ENCODE results near the gene SLC46A3. TPM values are rescaled to one million over a fixed set of nuclear protein-coding genes. Genes with fewer than 3 reads are reported as not detected.

Gene SLC46A3
- total and polyA plus RNA-seq, 8 donors, result 1.2 to 14.5 (median 1.7) TPM

DNA sequence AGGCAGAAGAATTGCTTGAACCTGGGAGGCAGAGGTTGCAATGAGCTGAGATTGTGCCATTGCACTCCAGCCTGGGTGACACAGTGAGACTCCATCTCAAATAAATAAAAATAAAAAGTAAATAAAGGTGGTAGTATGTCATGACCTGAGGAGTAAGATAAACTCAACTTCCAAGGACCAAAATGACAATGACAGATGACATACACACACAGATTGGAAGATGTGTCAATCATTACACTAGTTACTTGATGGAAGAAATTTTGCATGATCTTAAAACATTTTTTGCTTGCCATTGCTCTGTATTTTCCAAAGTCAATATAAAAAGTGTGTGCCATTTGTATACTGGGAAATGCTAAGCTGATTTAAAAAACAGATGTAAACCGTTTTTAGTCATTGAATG, 4.1 kb downstream of the SLC46A3 start:
- ATAC-seq (no peak), DNase-seq (no peak)
- no peaks in the 10 kb centered on the region for H3K36me3 ChIP-seq
- H3K9me3 ChIP-seq, result no peaks in the 10 kb centered on the region
- peaks cover 0 to 30% of the 10 kb centered on the region in 2 donors for H3K4me1 ChIP-seq
- no peak overlapping the region for H3K4me3 ChIP-seq
- no peak overlapping the region for H3K27ac ChIP-seq
- H3K27me3 ChIP-seq, result no peaks in the 10 kb centered on the region
- intact Hi-C loops (cut with DNase I), result no loop called here
- TF ChIP-seq, protein P1, sequence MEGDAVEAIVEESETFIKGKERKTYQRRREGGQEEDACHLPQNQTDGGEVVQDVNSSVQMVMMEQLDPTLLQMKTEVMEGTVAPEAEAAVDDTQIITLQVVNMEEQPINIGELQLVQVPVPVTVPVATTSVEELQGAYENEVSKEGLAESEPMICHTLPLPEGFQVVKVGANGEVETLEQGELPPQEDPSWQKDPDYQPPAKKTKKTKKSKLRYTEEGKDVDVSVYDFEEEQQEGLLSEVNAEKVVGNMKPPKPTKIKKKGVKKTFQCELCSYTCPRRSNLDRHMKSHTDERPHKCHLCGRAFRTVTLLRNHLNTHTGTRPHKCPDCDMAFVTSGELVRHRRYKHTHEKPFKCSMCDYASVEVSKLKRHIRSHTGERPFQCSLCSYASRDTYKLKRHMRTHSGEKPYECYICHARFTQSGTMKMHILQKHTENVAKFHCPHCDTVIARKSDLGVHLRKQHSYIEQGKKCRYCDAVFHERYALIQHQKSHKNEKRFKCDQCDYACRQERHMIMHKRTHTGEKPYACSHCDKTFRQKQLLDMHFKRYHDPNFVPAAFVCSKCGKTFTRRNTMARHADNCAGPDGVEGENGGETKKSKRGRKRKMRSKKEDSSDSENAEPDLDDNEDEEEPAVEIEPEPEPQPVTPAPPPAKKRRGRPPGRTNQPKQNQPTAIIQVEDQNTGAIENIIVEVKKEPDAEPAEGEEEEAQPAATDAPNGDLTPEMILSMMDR (IDR thresholded peaks at IDR 0.05), result no peak

DNA sequence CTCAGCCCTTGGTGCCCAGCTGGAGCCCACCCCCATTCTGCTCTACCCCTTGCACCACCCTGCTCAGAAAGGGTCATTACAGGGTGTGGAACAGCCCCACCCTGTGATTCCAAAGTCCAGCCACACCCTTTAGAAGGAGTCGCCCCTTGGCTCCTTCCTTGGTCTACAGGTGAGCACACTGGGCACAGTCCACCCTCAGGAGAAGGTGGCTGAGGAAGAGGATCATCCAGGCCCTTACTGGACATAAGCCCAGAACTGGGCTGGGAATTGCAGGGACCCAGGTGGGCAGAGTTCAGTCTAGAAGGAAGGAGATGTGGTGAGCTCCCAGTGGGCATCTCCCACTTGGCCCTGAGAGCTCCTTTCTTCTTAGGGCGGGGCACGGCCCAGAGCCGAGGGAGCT, 8.6 kb downstream of the SLC46A3 start:
- no peak for ATAC-seq

DNA sequence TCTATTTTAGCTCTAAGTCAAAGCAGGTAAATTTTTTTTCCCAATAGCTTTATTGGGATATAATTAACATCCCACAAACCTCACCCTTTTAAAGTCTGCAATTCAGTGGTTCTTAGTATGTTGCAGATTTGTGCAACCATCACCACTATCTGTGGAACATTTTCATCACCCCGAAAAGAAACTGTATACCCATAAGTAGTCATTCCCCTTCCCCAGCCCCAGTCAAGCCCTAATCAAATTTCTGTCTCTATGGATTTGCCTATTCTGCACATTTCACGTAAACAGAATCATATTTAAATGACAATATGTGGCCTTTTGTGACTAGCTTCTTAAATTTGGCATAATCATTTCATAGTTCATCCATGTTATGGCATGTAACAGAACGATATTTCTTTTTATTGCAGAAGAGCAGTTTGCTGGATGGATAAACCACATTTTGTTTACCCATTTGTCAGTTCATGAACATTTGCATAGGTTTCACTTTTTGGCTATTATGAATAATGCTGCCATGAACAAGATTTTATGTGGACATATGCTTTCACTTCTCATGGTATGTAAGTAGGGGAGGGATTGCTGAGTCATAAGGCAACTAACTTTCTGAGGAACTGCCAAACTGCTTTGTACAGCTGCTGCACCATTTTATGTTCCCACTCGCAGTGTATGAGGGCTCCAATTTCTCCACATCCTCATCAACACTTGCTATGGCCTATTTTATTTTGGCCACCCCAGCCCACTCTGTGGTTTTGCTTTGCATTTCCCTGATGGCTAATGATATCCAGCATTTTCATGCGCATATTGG, 10.9 kb downstream of the SLC46A3 start:
- Histone ChIP-seq H3K27me3 (no peaks in the 10 kb centered on the region), H3K4me3 (no peak overlapping the region), H3K36me3 (peaks cover 0 to 8% of the 10 kb centered on the region in 2 donors), H3K4me1 (peaks cover 0 to 10% of the 10 kb centered on the region in 2 donors), H3K9me3 (no peaks in the 10 kb centered on the region), H3K27ac (no peak overlapping the region)
- intact Hi-C loops (cut with DNase I), result no loop called here
- DNase-seq (peak in 1 of 4 donors; percentile 17), ATAC-seq (peak; percentile 64)
- TF ChIP-seq, protein P1 (IDR thresholded peaks at IDR 0.05), result no peak

More for the DNA sequence above, 8.6 kb downstream of the SLC46A3 start:
- H3K27ac ChIP-seq, result no peak overlapping the region
- no peak for DNase-seq
- intact Hi-C loops (cut with DNase I), result no loop called here
- TF ChIP-seq, protein P1 (IDR thresholded peaks at IDR 0.05), result no peak
- H3K4me3 ChIP-seq, result no peak overlapping the region
- H3K36me3 ChIP-seq, result peaks cover 0 to 8% of the 10 kb centered on the region in 2 donors
- H3K27me3 ChIP-seq, result no peaks in the 10 kb centered on the region
- peaks cover 0 to 8% of the 10 kb centered on the region in 2 donors for H3K4me1 ChIP-seq
- H3K9me3 ChIP-seq, result no peaks in the 10 kb centered on the region

DNA sequence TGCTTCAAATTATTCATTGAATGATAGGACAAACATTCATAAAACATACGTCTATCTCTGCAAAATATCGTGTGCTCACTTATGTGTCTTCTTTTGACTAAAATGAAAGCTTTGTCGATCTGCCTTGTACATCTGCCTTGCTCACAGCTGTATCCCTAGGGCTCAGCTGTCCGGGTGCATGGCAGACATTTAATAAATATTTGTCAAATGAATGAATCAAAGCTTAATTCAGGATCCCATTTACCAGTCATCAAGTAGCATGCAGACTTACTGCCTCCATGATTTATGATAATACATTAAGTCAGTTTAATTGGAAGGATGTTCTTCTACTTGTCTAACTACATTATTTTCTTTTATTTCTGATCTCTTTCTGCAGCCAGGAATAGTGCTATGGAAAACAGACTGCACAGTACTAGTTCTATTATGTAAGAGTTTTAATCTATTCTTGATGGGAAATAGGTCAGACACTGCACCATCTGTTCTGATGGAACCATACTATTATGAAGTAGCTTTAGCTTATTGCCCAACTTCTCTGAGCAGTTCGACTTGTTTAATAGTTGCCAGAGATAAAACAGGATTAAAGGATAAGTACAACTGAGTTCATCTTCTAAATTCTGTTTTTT, 13.2 kb downstream of the SLC46A3 start:
- no peak overlapping the region for H3K4me3 ChIP-seq
- intact Hi-C loops (cut with DNase I), result no loop called here
- TF ChIP-seq, protein P1 (IDR thresholded peaks at IDR 0.05), result no peak
- H3K27ac ChIP-seq, result no peak overlapping the region
- H3K36me3 ChIP-seq, result peaks cover 0 to 28% of the 10 kb centered on the region in 2 donors
- ATAC-seq (no peak), DNase-seq (peak in 2 of 4 donors; percentile 49 to 71)
- peaks cover 0 to 10% of the 10 kb centered on the region in 2 donors for H3K4me1 ChIP-seq
- H3K9me3 ChIP-seq, result no peaks in the 10 kb centered on the region
- no peaks in the 10 kb centered on the region for H3K27me3 ChIP-seq

DNA sequence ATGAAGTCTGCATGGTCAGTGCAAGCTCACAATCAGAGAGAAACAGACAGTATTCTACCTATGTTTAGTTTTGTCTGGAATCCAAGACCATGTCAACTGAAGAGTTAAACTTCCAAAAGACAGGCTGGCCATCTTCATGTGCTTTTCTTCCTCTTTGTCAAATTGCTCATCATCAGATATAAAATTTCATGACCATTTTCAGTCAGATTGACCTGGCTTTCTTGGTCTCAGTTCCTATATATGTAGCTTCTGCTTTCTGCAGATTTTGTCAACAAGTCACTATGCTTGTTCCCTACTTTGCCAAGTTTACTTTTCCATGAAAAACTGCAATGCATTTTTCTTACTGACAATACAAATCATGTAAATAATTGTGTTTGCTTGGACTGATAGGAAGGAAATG, 13.9 kb downstream of the SLC46A3 start:
- Histone ChIP-seq H3K9me3 (no peaks in the 10 kb centered on the region), H3K27ac (no peak overlapping the region), H3K4me3 (no peak overlapping the region), H3K27me3 (no peaks in the 10 kb centered on the region), H3K36me3 (peaks cover 0 to 34% of the 10 kb centered on the region in 2 donors), H3K4me1 (peaks cover 0 to 10% of the 10 kb centered on the region in 2 donors)
- TF ChIP-seq, protein P1 (IDR thresholded peaks at IDR 0.05), result no peak
- intact Hi-C loops (cut with DNase I), result no loop called here
- no peak for DNase-seq
- ATAC-seq, result peak; percentile 13
